PC-3 (cell line): Measurements from ENCODE around the gene AVPI1.

Source experiments
- CTCF ChIP-seq: fragments of 300-600 bp; sonication (generic); conservative IDR thresholded peaks from 2 replicates; pipeline ENCODE4 v1.5.1; 2017; ENCODE audit warnings: antibody characterized with exemption, low read depth, mild to moderate bottlenecking, low read length
- EZH2 ChIP-seq: fragments of 300-600 bp; sonication (generic); IDR thresholded peaks from one replicate; pipeline ENCODE4 v1.6.1; 2017; ENCODE audit warnings: antibody characterized with exemption, mild to moderate bottlenecking, low read length; ENCODE audit not compliant: unreplicated experiment
- EZH2phosphoT487 ChIP-seq: fragments of 300-600 bp; sonication (generic); IDR thresholded peaks from 2 replicates; pipeline ENCODE4 v1.6.1; 2018; ENCODE audit warnings: mild to moderate bottlenecking, antibody characterized with exemption, low read length, borderline replicate concordance

DNA sequence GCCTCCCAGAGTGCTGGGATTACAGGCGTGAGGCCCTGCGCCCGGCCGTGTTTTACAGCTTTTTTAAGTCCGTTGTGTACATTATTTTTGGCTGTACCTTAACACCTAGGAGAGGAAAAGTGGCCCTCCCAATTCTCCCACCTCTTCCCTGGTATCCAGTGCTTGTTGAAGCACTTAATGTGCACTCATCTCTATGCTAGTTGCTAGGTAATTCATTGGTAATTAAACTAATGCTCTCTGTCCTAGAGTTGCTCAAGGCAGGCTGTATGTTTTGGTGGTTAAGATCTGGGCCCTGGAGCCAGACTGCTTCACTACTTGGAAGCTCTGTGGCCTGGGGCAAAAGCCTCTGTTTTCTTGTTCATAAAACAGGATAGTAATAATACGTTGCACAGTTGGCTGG is 19.6 kb downstream of the AVPI1 start:
- TF ChIP-seq CTCF (no peak), EZH2 (no peak), EZH2phosphoT487 (no peak)
